PC-9 (cell line): ENCODE results near the gene SYT2.

ENCODE experiments used
- EZH2 ChIP-seq: fragments of 200-600 bp; sonication (generic); IDR thresholded peaks from 2 replicates; pipeline ENCODE4 v1.8.0; 2017; ENCODE audit warnings: antibody characterized with exemption, low read depth
- TF ChIP-seq, protein P1 (sequence below): fragments of 200-600 bp; sonication (generic); conservative IDR thresholded peaks from 2 replicates; pipeline ENCODE4 v1.6.1; 2017; ENCODE audit warnings: mixed run types, antibody characterized with exemption, mild to moderate bottlenecking, moderate library complexity

DNA sequence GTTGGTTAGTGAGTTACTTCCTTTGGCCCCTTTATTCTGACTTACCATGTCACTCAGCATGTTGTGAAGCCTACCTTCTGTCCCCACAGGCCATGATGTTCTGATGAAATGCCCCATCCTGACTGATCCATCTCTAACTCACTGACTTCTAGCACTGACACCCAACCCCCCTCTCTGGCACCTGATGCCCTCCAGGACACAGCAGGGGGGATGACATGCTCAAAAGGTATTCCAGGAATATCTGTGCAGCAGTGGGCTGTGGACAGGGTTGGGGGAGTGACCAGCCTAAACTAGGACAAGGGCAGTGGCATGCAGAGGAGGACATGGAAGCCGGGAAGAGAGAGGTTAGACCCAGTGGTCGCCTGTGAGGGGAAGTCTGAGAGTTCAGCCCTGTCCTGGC lies 25.5 kb downstream of the SYT2 start:
- TF ChIP-seq, protein P1, sequence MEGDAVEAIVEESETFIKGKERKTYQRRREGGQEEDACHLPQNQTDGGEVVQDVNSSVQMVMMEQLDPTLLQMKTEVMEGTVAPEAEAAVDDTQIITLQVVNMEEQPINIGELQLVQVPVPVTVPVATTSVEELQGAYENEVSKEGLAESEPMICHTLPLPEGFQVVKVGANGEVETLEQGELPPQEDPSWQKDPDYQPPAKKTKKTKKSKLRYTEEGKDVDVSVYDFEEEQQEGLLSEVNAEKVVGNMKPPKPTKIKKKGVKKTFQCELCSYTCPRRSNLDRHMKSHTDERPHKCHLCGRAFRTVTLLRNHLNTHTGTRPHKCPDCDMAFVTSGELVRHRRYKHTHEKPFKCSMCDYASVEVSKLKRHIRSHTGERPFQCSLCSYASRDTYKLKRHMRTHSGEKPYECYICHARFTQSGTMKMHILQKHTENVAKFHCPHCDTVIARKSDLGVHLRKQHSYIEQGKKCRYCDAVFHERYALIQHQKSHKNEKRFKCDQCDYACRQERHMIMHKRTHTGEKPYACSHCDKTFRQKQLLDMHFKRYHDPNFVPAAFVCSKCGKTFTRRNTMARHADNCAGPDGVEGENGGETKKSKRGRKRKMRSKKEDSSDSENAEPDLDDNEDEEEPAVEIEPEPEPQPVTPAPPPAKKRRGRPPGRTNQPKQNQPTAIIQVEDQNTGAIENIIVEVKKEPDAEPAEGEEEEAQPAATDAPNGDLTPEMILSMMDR = no peak
- TF ChIP-seq EZH2 = no peak
